Stimulated activated CD4-positive, alpha-beta T cell treated with anti-CD3 and anti-CD28 coated beads, Interleukin-12 subunit alpha, Interleukin-12 subunit beta, amount 100 ng/mL, for 24 hours (primary cell): Measurements from ENCODE around the gene RBM25.
"Not testable (repeated sequence)": the region's sequence is repeated elsewhere in the genome, so short reads cannot be mapped to it uniquely, and the experiment has no call there.

Source experiments
- DNase-seq, 2 experiments: peaks; one replicate each; pipeline ENCODE4 v3.0.0-alpha.2; 2020; ENCODE audit warnings: low read depth in 2 of 2

Gene RBM25

GRCh38 chr14:73058224-73058921, at the start of gene RBM25:
Gene RBM25 (plus strand): TSS chr14:73058534. CDS start chr14:73071642, 13,108 bp downstream.
- peak; percentile 87 to 92 for DNase-seq

- DNase-seq, result not testable (repeated sequence)
Measured at GRCh38 chr14:73011189-73011588, 47.1 kb upstream of the RBM25 start.

- DNase-seq, result no peak
Measured at GRCh38 chr14:73014105-73014504, 44.2 kb upstream of the RBM25 start.

- not testable (repeated sequence) for DNase-seq
Measured at GRCh38 chr14:73015552-73015951, 42.8 kb upstream of the RBM25 start.

- DNase-seq, result not testable (repeated sequence)
Measured at GRCh38 chr14:73016011-73016410, 42.3 kb upstream of the RBM25 start.

GRCh38 chr14:73022051-73022450, 36.3 kb upstream of the RBM25 start:
- no peak for DNase-seq

- no peak for DNase-seq
Measured at GRCh38 chr14:73025544-73025943, 32.8 kb upstream of the RBM25 start.

GRCh38 chr14:73026243-73026844, 32.0 kb upstream of the RBM25 start:
- no peak for DNase-seq

- DNase-seq, result peak; percentile 85 to 91
Measured at GRCh38 chr14:73026845-73027542, 31.3 kb upstream of the RBM25 start, which contains the start of gene ZFYVE1. Gene ZFYVE1 (minus strand): TSS chr14:73027106. CDS start chr14:73024508, 2,598 bp downstream.

GRCh38 chr14:73027546-73027945, 30.8 kb upstream of the RBM25 start:
- DNase-seq, result no peak

- no peak for DNase-seq
Measured at GRCh38 chr14:73027984-73028383, 30.4 kb upstream of the RBM25 start.

- not testable (repeated sequence) for DNase-seq
Measured at GRCh38 chr14:73036706-73037450, 21.5 kb upstream of the RBM25 start.

GRCh38 chr14:73047808-73048207, 10.5 kb upstream of the RBM25 start:
- DNase-seq, result no peak

GRCh38 chr14:73049428-73049827, 8.9 kb upstream of the RBM25 start:
- no peak for DNase-seq

- no peak for DNase-seq
Measured at GRCh38 chr14:73055251-73055650, 3.1 kb upstream of the RBM25 start.

GRCh38 chr14:73057944-73058223, 450 bp upstream of the RBM25 start:
- no peak for DNase-seq

GRCh38 chr14:73058922-73059673, 764 bp downstream of the RBM25 start:
- no peak for DNase-seq

GRCh38 chr14:73069585-73069984, 11.3 kb downstream of the RBM25 start:
- DNase-seq, result no peak

GRCh38 chr14:73091044-73091443, 32.7 kb downstream of the RBM25 start:
- DNase-seq, result no peak

- DNase-seq, result no peak
Measured at GRCh38 chr14:73097421-73097820, 39.1 kb downstream of the RBM25 start.

- no peak for DNase-seq
Measured at GRCh38 chr14:73100334-73100733, 42.0 kb downstream of the RBM25 start.
